Mesenteric fat pad (tissue), 1 donor: ENCODE measurements around the gene BCLAF3. TPM values are rescaled to one million over a fixed set of nuclear protein-coding genes. Genes with fewer than 3 reads are reported as not detected.
A peak's percentile ranks its signal among the peaks of the same experiment; 100 is the strongest.

Source experiments
- DNase-seq: peaks from one replicate; pipeline ENCODE4 v3.0.0-alpha.2; 2020; ENCODE audit warnings: low spot score
- long read RNA-seq: library from polyadenylated mRNA; unstranded; transcript quantifications from one replicate; pipeline ENCODE4 v2.0.0, GENCODE V29; 2020
- total RNA-seq: library from RNA; stranded (reverse); fragmentation: NEBNext Ultra II Directional; extraction: Animal tissue kit (Norgen Biotek cat#: 25700); gene quantifications from one replicate; pipeline ENCODE4 v1.2.1, GENCODE V29; 2021
- donor health status: DM: yes; HTN: yes; CAD: no.

The BCLAF3 gene
- total RNA-seq: 10.0 TPM
- long read RNA-seq, partial matches to known transcripts: 0 of 5 reads
- long read RNA-seq, other reads (novel, unspliced or antisense): 5 of 5 reads

DNA sequence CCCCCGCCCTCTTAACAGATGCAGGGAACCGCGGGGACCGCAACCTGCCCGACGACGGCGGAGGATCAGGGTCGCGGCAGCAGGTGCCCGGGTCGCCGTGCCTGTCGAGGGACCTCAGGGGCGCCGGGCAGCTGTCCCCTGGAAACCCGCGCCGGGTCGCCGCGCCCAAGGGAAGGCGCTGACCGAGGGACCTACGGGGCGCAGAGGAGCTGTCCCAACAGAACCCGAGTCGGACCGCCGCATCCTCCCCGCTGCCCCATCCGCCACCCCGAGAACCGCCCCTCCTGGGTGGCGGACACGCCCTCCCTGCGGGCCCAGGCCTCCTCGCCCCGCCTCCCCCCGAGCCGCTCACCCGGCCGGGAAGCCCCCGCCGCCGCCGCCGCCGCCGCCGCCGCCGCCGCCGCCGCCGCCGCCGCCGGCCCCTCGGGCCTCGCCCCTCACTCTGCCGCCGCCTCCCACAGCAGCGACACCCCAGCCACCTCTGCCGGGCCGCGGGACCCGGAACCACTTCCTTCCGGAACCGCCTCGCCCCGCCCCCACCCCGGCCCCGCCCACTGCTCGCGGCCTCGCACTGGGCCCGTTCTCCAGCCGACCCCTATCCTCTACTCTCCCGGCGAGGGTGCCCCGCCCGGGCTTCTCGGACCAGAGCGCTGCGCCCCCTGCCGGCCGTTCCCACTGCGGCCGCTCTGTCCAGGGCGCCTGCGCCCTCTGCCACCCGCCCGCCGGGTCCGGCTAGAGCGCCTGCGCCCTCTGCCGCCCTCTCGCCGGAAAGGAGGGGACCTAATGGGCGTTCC is at the start of gene BCLAF3:
BCLAF3 (minus strand) TSS at position 506 of the 794 bp plus-strand sequence. CDS start 20,797 bp downstream, outside the sequence.
- peak; percentile 93 for DNase-seq

DNA sequence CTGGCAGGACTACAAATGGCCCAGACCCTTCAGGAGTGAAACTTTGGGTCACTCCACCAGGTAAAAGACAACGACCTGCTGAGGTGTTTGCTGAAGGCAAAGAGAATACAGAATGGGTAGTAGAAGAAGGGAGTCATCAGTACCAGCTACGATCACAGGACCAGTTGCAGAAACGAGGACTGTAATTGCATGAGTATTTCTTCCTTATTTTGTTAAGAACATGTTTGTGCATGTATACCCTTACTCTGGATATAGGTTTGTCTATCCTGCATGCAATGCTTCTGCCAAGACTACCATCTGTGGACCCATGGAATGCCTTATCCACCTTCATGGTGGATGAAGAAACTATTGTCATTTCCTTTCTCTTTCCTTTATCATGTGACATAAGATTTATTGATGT is 48.1 kb upstream of the BCLAF3 start:
- no peak for DNase-seq

DNA sequence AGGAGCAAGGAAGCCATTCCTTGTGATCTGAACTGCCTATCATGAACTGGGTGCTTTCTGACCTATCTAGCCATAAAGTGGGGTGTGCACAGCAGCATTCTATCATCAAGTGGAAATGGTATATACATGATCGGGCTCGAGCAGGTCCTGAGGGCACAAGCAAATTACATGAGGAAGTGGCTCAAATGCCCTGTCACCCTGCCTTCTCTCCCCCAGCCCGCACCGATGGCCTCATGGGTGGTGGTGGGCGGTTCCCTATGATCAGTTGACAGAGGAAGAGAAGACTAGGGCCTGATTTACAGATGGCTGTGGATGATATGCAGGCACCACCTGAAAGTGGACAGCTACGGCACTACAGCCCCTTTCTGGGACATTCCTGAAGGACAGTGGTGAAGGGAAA is 46.3 kb upstream of the BCLAF3 start:
- no peak for DNase-seq

DNA sequence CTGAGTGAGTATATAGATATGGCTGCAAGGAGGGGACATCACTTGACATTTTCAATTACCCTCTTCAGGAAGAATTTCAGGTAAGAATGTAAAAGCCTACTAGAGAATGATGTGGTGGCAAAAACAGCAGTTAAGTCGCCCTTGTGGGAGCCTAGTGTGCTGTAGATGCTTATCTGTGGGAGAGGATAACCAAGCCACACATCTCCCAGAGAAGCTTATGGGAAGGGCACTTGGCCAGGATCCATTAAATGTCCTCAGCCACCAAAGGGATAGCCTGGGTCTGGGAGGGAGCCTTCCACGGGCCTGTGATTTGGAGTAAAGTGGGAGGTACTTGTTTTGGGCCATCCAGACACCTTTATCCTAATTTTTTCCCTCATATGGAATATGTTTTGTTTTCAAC is 41.3 kb upstream of the BCLAF3 start:
- DNase-seq: no peak

DNA sequence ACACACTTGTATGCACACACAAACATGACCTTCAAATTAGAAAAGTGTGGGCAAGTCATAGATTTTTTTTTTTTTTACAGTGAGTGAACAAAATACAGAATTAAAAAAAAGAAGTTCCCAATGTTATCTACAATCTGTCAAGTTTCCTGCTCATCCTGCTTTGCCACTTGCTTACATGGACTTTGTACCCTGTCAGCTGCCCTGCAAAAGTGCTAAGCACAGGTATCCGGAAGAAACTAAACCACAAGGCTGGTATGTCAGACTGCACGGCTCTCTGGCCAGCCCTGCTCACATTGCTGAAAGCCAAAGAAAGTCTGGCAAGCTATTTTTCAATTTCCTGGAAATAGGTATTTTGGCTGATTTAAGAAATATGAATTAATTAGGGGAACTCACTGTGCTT is 38.9 kb upstream of the BCLAF3 start:
- no peak for DNase-seq

DNA sequence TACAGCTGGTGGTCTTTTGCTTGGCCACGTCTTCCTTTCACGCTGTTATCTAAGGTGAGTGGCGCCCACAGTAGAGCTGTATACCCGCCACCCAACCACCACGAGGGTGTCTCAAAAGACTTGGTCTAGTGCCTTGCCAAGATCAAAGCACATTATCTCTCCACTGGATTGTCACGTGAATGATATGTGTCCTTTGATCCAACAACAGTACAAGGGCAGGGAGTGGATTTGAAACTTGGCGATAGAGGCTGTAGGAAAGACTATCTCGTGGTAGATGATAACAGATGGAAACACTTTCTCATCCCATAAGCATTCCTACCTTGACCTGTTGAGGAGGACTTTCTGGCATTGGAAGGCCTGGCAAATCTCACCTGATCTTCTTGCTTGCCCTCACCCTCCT is 37.7 kb upstream of the BCLAF3 start:
- no peak for DNase-seq

DNA sequence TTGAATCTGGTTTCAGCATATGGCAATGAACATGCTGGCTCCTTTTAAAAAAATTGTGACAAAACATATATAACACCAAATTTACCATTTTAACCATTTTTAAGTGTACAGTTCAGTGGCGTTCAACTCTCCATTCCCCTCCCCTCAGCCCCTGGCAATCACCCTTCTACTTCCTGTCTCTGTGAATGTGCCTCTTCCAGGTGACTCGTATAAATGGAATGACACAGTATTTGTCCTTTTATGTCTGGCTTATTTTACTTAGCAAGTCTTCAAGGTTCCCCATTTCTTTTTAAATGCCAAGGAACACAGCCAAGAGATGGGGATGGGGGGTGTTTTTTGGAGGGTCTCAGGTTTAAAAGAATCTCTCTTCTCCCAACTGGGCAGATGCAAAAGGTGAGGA is 35.4 kb upstream of the BCLAF3 start:
- DNase-seq: no peak

DNA sequence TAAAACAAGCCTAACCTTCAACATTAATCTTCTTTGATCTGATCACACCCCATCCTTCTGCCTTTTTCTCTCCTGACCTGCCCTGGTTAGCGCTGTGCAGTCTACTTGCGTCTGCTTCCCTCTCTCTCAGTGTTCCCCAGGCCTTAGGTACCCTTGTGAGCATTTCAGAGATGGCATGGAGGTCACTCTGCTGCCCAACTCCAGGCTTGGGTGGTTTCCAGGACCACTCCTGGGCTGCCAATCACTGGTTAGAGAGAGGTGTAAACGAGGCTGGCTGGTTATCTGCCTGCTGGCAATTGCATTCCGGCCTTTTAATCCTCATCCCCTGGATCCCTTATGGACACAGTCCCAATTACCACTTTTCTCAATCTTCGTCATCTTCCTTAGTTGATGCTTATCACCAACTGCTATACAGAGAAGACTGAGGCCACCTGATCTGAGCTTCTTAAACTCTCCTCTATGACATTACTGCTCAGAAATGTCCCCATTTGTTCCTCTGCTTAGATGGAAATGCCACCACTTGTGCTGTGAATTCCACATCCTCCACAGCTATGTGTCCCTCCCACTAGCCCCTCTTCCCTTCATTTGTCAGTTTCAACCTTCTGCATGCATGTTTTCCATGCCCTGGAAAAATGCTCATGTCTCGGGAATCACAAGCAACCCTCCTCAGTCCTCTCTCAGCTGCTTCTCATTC is 29.0 kb upstream of the BCLAF3 start:
- DNase-seq: no peak

DNA sequence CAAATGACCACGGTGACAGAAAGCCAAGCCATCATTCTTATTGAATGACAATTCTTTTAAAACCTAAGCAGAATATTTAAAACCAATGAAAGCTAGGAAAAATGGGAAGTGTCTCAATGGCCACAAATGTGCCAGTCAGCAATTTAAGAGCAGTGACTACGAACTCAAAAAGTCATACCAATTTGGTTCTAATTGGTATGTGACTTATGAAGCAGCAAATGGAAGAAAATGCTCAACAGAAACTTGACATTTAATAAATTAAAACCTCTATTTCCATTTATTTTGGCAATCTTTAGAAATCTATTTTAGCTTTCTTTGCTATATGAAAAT is 25.7 kb upstream of the BCLAF3 start:
- no peak for DNase-seq

DNA sequence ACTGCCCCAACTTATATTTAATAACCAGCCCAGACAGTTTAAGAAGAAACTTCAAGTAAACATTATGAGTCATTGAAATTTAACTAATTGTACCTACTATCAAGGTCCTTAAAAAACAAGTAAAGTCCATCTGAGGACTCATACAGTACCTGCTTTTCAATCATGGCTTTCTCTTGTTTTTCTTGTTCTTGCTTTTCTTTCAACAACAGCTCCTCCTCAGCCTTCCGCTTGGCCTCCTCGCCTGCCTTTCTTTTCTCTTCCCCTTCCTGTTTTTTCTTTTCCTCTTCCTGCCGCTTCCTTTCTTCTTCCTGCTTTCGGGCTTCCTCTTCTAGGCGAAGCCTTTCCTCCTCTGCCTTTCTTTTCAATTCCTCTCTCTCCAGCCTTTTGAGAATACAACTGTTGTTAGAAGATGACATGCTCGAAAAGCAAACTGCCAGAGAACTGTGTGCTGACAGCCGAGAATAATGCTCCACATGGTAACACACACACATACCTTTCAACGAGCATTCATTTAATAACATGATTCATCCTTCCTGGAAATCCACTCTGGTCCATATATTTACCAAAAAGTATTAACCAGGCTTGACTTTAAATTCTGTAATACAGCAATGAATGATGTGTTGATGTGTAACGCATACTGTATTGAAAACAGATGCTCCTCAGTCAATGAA is 25.2 kb upstream of the BCLAF3 start:
- DNase-seq: no peak

DNA sequence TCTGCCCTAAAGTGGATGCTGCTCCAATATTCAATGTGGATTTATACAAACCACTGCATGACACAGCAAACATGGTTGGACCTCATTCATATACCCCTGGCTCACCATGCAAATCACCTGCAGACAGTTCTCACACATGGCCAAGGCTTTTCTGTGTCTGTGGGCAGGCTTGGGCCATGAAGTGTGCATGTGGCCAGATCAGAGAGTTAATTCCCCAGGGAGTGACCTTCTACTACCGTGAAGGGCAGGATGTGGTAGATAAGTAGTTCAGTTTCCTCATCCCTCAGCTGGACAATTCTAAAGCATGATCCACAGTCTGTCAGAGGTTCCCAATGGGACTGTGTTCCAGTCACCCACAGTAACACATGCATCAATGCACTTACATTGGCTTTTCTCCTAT is 24.6 kb upstream of the BCLAF3 start:
- no peak for DNase-seq

DNA sequence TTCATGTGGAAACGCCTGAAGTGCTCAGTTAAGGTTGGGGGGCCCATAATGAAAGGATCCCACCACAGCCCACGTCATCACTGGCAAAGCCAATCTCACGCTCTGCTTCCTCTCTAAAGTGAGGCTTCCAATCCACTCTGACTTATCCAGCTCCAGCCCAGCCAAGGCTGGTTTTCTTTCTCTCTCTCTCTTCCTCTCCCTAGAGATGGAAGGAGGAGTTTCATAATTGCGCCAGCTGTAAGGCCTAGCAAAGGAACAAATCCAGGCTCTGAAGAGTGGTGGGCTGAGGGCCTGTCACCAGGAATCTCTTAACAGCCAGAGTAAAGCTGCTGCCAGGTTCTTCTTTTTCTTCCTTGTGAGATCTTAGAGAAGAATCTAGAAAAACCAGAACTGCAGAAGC is 20.7 kb upstream of the BCLAF3 start:
- no peak for DNase-seq

DNA sequence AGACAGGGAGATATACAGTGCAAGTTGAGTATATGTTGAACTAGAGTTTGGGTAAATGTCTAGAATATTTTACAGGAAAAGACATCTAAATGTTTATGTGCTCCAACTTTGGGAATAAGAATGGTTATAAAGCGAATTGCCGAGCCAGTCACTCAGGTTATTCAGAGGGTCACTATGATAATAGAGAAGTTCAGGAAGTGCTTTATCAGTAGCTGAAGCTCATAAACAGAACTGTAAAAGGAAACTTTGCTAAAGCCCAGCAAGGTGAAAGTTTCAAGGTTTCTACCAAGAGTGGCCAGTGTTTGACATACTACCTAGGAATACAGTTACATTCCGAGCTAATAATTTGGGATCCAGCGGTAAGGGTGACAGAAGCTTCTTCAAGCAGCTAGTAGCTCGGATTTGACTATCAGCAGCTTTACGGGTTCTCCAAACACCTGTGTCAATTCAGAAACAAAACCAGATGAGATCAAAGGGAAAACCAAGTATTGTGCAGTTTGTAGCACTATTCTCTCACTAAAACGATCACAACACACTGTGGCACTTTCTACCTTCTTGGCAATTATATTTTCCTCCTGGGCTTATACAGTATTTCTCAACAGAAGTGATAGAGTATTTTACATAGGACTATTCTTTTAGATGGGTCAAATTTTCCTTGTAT is 17.2 kb upstream of the BCLAF3 start:
- no peak for DNase-seq

DNA sequence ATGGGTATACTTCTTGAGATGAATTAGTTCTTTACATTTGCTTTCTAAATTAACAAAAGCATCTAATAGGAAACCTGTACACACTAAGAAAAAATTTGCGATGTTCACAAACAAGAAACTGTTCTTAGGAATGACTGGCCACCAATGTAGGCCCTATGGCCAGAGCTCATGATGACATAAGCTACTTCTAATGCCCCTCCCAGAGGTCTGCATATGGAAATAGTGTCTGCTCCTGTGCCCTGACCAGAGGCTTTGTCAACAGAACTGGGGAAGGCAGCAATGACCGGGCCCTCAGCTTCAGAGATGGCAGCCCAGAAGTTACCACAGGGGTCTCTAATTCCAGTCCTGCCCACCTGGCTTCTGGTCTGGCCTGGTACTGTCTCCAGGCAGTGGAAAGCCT is 15.0 kb upstream of the BCLAF3 start:
- DNase-seq: no peak

DNA sequence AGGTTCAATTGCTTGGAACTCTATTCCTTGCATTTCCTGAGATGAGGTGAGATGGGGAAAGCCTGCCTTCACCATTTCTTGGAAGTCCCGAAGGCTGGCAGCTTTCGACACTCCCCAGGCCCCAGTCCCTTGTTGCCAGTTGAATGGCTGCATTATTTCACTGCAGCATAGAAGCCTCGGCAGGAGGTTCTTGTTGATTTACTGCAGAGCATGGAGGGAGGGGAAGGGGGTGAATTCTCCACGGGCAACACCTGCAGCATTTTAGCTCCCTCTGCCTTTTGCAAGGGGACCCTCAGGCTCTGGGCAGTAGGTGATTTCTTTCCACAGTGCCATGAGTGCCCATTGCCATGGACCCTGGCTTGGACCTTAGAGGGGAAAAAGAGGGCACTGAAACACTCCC is 10.7 kb upstream of the BCLAF3 start:
- no peak for DNase-seq

DNA sequence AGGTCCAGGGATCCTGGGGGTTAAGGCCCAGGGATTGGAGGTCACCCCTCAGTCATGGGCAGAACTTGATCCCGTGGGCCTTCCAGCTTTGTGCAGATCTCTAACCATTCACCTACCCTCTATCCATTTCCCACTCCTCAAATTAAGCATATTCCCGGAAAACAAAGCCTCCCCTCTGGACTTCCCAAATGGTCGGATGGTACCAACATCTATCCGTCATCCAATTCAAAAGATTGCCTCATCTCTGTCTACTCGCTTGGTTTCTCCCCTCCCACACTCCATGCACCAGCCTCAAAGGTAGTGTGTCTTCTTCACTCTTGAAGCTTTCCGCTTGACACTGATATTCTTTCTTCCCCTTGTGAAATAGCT is 473 bp upstream of the BCLAF3 start:
- DNase-seq: no peak

DNA sequence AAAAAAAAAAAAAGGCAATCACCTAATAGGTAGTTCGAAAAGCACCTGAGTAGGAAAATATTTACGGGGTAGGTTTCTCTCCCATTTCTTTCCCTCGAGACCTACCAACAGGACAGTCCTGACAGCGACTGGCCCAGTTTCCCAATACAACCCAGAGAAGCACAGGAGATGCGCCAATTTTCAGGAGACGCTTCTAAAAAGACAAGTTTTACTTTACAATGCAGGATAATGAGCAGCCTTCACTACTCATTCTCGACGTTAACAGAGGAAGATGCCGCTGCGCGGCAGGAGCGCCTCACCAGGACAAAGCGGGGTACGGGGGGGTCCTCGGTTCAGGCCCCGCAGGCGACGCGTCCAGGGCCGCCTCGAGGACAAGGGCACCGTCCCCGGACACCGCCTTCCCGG is 708 bp downstream of the BCLAF3 start:
- DNase-seq: no peak

DNA sequence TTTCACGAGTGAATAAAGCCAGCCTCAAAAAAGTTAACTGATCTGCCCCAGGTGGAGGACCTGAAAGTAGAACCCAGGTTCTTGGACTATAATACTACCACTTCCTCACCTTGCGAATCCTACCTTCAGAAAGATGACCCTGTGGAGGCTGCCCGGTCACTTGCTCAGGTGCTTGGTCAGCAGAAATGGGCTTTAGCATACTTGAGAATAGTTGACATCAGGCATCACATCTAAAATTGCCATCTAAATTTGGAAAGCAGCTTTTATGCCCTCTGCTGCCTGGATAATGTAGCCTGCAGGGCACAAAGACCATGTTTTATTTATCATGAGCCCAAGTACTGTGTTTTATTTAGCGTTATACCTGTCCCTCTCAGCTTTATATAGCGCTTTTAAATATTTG is 3.0 kb downstream of the BCLAF3 start:
- no peak for DNase-seq

DNA sequence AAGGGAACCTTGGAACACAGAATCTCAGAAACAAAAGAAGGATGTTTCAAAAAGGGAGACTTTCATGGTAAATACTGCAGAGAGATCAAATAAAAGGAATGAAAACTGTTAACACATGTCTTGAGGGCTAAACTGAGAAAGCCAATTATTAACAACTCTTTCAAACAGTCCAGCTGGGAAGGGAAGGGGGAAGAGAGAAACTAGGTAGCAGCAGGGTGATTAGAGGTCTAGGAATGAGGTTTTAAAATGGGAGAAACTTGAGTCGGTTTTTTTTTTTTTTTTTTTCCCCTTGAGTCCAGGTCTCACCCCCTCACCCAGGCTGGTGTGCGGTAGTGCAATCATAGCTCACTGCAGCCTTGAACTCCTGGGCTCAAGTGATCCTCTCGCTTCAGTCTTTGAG is 4.3 kb downstream of the BCLAF3 start:
- no peak for DNase-seq

DNA sequence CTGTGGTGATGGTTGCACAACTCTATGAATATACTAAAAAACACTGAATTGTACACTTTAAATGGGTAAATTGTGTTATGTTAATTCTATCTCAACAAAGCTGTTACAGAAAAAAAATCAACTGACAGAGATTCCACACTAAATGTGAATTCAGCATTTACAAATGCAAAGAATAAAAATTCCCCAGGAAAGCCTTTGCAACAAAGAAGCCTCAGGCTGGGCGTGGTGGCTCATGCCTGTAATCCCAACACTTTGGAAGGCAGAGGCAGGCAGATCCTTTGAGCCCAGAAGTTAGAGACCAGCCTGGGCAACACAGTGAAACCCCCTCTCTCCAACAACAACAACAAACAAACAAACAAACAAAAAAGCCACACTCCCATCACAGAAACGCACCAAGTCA is 8.9 kb downstream of the BCLAF3 start:
- DNase-seq: no peak

DNA sequence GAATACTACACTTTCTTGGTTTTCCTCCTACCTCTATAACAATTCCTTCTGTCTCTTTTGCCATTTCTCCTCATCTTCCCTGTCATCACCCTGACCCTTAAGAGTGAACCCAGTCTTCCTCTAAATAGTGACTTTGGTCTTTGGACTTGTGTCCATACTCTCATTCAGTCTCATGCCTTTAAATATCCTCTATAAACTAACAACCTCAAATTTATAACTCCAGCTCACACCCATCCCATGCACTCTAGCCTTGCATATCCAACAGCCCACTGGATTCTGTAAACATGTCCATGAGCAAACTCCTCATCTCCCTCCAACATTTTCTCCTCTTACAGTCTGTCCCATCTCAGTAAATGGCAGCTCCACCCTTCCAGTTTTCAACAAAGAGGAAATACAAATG is 15.0 kb downstream of the BCLAF3 start:
- DNase-seq: no peak

DNA sequence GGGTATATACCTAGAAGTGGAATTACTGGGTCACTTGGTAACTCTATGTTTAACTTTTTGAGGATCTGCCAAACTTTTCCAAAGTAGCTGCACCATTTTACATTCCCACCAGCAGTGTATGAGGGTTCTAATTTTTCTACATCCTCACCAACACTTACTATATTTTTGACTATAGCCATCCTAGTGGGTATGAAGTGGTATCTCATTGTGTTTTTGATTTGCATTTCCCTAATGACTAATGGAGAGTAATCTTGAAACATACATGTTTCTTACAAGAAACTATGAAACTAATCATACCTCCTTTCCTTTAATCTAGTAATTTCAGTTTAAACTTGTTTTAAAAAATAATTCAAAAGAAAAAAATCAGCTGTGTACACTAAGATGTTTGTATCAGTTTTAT is 17.9 kb downstream of the BCLAF3 start:
- no peak for DNase-seq
